ENCODE data around the gene ZNF564. TPM values are rescaled to one million over a fixed set of nuclear protein-coding genes. Genes with fewer than 3 reads are reported as not detected.

Gene ZNF564
- total and polyA plus RNA-seq, 2 of the 13 experiments (the other 11 are each of a cell fraction or from before 2014, with no cell fraction given) = 2.3 to 11.1 TPM

DNA sequence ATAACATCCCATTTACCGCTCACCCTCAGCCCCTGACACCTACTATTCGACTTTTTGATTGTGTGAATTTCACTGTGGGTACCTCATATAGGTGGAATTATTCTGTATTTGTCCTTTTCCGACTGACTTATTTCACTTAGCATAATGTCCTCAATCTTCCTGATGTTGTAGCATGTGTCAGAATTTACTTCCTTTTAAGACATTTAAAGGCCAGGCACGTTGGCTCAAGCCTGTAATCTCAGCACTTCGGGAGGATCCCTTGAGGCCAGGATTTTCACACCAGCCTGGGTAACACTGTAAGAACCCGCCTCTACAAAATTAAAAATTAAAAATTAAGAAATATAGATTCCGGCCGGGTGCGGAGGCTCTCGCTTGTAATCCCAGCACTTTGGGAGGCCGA is 46.3 kb upstream of the ZNF564 start:
- H3K27me3 ChIP-seq (ENCODE audit: control insufficient read depth in 1 of 2, insufficient read depth in 2 of 2, low read length in 2 of 2) = no peaks in the 10 kb centered on the region
- no peak overlapping the region for H3K9ac ChIP-seq (ENCODE audit: insufficient read depth, low read depth, low read length)
- no peak for FAIRE-seq
- POLR2A ChIA-PET = no interaction called here
- H3K9me3 ChIP-seq (ENCODE audit: low read length) = no peaks in the 10 kb centered on the region
- no peak overlapping the region for H3K4me2 ChIP-seq (ENCODE audit: low read depth, low read length)
- H3K4me1 ChIP-seq (ENCODE audit: insufficient read depth, low read length) = peaks cover 6% of the 10 kb centered on the region; the same call in 1 of the 2 replicates
- WGBS (ENCODE audit: low lambda C conversion rate) = 89% methylated on average over 11 of the region's 11 CpGs
- intact Hi-C loops (cut with micrococcal nuclease; ENCODE audit: unreplicated experiment) (no loop called here), in situ Hi-C loops (cut with HindIII; ENCODE audit: extremely low pct_ligation_motif_present, low pct_unique_long_range_greater_than_20kb) (no loop called here)
- no peak overlapping the region for H2AFZ ChIP-seq (ENCODE audit: low read length)
- no peak overlapping the region for H3K4me3 ChIP-seq (replicated peaks in 1 of 3; ENCODE audit: insufficient read depth in 1 of 3, low read depth in 2 of 3, low read length in 3 of 3)
- peak overlapping the region; percentile 36 for H3K27ac ChIP-seq (ENCODE audit: extremely low read length, insufficient read depth, low read length)
- H4K20me1 ChIP-seq (ENCODE audit: insufficient read depth, low read length) = no peaks in the 10 kb centered on the region
- no peak for ATAC-seq
- CTCF ChIA-PET (ENCODE audit: low intra/inter-chr PET ratio, low total read pairs) = no interaction called here
- peaks cover 0 to 15% of the 10 kb centered on the region in 2 experiments; a peak in 1 of 5 replicates for H3K36me3 ChIP-seq (replicated peaks in 1 of 2; ENCODE audit: control insufficient read depth in 1 of 2, insufficient read depth in 2 of 2, low read length in 2 of 2)
- DNase-seq (ENCODE audit: low spot score) = no peak
- no TSS peak for BruUV-seq (replicated peaks)
- H3K79me2 ChIP-seq (ENCODE audit: insufficient read depth, low read length) = no peaks in the 10 kb centered on the region
- TF ChIP-seq RBM39 (IDR thresholded peaks at IDR 0.05; ENCODE audit: low read depth, low read length, poor library complexity, severe bottlenecking) (no peak), ZNF577 (CRISPR knock-in tag; IDR thresholded peaks at IDR 0.05; ENCODE audit: borderline replicate concordance, low read depth) (no peak)
- TF ChIP-seq, protein P1, sequence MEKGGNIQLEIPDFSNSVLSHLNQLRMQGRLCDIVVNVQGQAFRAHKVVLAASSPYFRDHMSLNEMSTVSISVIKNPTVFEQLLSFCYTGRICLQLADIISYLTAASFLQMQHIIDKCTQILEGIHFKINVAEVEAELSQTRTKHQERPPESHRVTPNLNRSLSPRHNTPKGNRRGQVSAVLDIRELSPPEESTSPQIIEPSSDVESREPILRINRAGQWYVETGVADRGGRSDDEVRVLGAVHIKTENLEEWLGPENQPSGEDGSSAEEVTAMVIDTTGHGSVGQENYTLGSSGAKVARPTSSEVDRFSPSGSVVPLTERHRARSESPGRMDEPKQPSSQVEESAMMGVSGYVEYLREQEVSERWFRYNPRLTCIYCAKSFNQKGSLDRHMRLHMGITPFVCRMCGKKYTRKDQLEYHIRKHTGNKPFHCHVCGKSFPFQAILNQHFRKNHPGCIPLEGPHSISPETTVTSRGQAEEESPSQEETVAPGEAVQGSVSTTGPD (CRISPR knock-in tag; IDR thresholded peaks at IDR 0.05) = no peak

DNA sequence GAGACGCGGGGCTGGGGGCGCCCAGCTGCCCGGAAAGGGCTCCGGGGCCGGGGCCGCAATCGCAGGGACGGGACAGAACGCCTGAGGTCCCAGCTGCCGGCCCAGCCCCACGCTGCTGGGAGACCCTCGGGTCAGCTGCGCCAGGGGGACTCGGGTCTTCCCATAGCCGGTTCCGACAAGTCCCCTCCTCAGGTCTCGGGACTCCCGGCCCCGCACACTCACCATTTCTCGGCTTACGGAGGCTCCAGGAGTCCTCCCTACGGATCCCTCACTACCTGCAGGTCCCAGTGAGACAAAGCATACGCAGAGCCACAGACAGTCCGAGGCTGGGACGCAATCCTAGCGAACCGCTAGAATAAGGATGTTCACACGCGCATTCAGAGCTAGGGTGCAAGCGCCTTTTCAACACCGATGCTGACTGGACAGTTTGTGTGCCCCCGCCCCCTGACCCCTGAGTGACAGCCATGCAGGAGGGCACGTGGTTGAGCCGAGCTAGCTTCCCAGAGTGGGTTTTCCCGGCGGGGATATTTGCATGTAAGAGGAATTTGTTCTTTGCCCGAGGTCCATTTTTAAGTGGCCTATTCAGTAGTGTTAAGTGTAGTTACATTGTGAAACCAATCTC is 45.8 kb upstream of the ZNF564 start:
- 88% methylated on average over 26 of the region's 38 CpGs for WGBS (ENCODE audit: low lambda C conversion rate)
- H2AFZ ChIP-seq (ENCODE audit: low read length) = no peak overlapping the region
- no peak overlapping the region for H3K9ac ChIP-seq (ENCODE audit: insufficient read depth, low read depth, low read length)
- H3K4me3 ChIP-seq (replicated peaks in 1 of 3; ENCODE audit: insufficient read depth in 1 of 3, low read depth in 2 of 3, low read length in 3 of 3) = no peak overlapping the region
- FAIRE-seq (no peak), DNase-seq (ENCODE audit: low spot score) (no peak), ATAC-seq (no peak; the same call in 1 of the 3 replicates)
- no peaks in the 10 kb centered on the region for H3K79me2 ChIP-seq (ENCODE audit: insufficient read depth, low read length)
- intact Hi-C loops (cut with micrococcal nuclease; ENCODE audit: unreplicated experiment) (no loop called here), in situ Hi-C loops (cut with HindIII; ENCODE audit: extremely low pct_ligation_motif_present, low pct_unique_long_range_greater_than_20kb) (no loop called here)
- ChIA-PET CTCF (ENCODE audit: low intra/inter-chr PET ratio, low total read pairs) (no interaction called here), POLR2A (no interaction called here)
- H3K9me3 ChIP-seq (ENCODE audit: low read length) = no peaks in the 10 kb centered on the region
- peak overlapping the region; percentile 33 for H3K27ac ChIP-seq (ENCODE audit: extremely low read length, insufficient read depth, low read length)
- no peaks in the 10 kb centered on the region for H4K20me1 ChIP-seq (ENCODE audit: insufficient read depth, low read length)
- BruUV-seq (replicated peaks) = no TSS peak
- H3K4me2 ChIP-seq (ENCODE audit: low read depth, low read length) = no peak overlapping the region
- H3K4me1 ChIP-seq (ENCODE audit: insufficient read depth, low read length) = peaks cover 6% of the 10 kb centered on the region; the same call in 1 of the 2 replicates
- H3K27me3 ChIP-seq (ENCODE audit: control insufficient read depth in 1 of 2, insufficient read depth in 2 of 2, low read length in 2 of 2) = no peaks in the 10 kb centered on the region
- peaks cover 0 to 14% of the 10 kb centered on the region in 2 experiments; a peak in 1 of 5 replicates for H3K36me3 ChIP-seq (replicated peaks in 1 of 2; ENCODE audit: control insufficient read depth in 1 of 2, insufficient read depth in 2 of 2, low read length in 2 of 2)
- TF ChIP-seq, protein P2, sequence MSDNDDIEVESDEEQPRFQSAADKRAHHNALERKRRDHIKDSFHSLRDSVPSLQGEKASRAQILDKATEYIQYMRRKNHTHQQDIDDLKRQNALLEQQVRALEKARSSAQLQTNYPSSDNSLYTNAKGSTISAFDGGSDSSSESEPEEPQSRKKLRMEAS (IDR thresholded peaks at IDR 0.05) = 0 out of 2 replicates have a peak, but pooled peaks have one; percentile 20
- TF ChIP-seq MAFK (conservative IDR thresholded peaks at IDR 0.05 in 1 of 2, IDR thresholded peaks at IDR 0.05 in 1 of 2; ENCODE audit: low read length in 2 of 2) (peak; percentile 70 to 73), ZNF557 (CRISPR knock-in tag; IDR thresholded peaks at IDR 0.05) (no peak), AGO2 (optimal IDR thresholded peaks at IDR 0.05; ENCODE audit: low read depth, low read length) (peak; percentile 46), MAFF (IDR thresholded peaks at IDR 0.05; ENCODE audit: low read depth, low read length) (peak; percentile 50; the same call in 1 of the 2 replicates)
- TF ChIP-seq, protein P3, sequence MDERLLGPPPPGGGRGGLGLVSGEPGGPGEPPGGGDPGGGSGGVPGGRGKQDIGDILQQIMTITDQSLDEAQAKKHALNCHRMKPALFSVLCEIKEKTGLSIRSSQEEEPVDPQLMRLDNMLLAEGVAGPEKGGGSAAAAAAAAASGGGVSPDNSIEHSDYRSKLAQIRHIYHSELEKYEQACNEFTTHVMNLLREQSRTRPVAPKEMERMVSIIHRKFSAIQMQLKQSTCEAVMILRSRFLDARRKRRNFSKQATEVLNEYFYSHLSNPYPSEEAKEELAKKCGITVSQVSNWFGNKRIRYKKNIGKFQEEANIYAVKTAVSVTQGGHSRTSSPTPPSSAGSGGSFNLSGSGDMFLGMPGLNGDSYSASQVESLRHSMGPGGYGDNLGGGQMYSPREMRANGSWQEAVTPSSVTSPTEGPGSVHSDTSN (CRISPR knock-in tag; IDR thresholded peaks at IDR 0.05) = peak; percentile 45; the same call in 1 of the 2 replicates
- TF ChIP-seq, protein P4, sequence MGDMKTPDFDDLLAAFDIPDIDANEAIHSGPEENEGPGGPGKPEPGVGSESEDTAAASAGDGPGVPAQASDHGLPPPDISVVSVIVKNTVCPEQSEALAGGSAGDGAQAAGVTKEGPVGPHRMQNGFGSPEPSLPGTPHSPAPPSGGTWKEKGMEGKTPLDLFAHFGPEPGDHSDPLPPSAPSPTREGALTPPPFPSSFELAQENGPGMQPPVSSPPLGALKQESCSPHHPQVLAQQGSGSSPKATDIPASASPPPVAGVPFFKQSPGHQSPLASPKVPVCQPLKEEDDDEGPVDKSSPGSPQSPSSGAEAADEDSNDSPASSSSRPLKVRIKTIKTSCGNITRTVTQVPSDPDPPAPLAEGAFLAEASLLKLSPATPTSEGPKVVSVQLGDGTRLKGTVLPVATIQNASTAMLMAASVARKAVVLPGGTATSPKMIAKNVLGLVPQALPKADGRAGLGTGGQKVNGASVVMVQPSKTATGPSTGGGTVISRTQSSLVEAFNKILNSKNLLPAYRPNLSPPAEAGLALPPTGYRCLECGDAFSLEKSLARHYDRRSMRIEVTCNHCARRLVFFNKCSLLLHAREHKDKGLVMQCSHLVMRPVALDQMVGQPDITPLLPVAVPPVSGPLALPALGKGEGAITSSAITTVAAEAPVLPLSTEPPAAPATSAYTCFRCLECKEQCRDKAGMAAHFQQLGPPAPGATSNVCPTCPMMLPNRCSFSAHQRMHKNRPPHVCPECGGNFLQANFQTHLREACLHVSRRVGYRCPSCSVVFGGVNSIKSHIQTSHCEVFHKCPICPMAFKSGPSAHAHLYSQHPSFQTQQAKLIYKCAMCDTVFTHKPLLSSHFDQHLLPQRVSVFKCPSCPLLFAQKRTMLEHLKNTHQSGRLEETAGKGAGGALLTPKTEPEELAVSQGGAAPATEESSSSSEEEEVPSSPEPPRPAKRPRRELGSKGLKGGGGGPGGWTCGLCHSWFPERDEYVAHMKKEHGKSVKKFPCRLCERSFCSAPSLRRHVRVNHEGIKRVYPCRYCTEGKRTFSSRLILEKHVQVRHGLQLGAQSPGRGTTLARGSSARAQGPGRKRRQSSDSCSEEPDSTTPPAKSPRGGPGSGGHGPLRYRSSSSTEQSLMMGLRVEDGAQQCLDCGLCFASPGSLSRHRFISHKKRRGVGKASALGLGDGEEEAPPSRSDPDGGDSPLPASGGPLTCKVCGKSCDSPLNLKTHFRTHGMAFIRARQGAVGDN (CRISPR knock-in tag; IDR thresholded peaks at IDR 0.05) = peak; percentile 17; the same call in 1 of the 2 replicates
